Motor neuron (in vitro differentiated cells): ENCODE results near the gene BCL2L11. TPM values are rescaled to one million over a fixed set of nuclear protein-coding genes. Genes with fewer than 3 reads are reported as not detected.

Experiments used
- ATAC-seq, 8 experiments: fragments of 200-7000 bp; cut with Tn5 transposase; replicated peaks in 6 of 8; 2 replicates each; pipeline ENCODE4 v1.8.0; 2021; ENCODE audit warnings: mild to moderate bottlenecking in 8 of 8, moderate library complexity in 8 of 8
- H3K27ac ChIP-seq, 2 donors: fragments of 250-450 bp; sonication (Bioruptor Pico); 2 replicates each; pipeline ENCODE4 v1.9.0; 2021; ENCODE audit warnings: antibody characterized with exemption in 2 of 2, mild to moderate bottlenecking in 2 of 2, moderate library complexity in 1 of 2
- H3K4me1 ChIP-seq, 2 donors: fragments of 250-450 bp; sonication (Bioruptor Pico); replicated peaks in 1 of 2; 2 replicates each; pipeline ENCODE4 v1.6.1; 2021; ENCODE audit warnings: antibody characterized with exemption in 2 of 2, mild to moderate bottlenecking in 2 of 2, moderate library complexity in 1 of 2
- H3K4me3 ChIP-seq, 5 donors: fragments of 250-450 bp; sonication (Bioruptor Pico); 2 replicates each; pipeline ENCODE4 v1.9.0; 2021; ENCODE audit warnings: antibody characterized with exemption in 5 of 5, mild to moderate bottlenecking in 5 of 5, moderate library complexity in 4 of 5
- WGBS, 10 experiments: fragments of 450-650 bp; shearing (Covaris generic); methylation state at CpG; one replicate each; pipeline ENCODE4 v1.0.0; 2022; 5-methylcytosine and 5-hydroxymethylcytosine counted together
- in situ Hi-C, 9 experiments: fragments of 400-800 bp; cut with MboI; loops; one replicate each; pipeline ENCODE4 v1.15.0; 2021; ENCODE audit warnings: low sequenced_read_pairs in 9 of 9, low pct_unique_long_range_greater_than_20kb in 2 of 9; ENCODE audit not compliant: unreplicated experiment in 9 of 9
- total RNA-seq, 8 experiments: library from RNA; unstranded; fragments of 300-600 nt; gene quantifications; 2 replicates each; pipeline versions ENCODE4 v1.2.3 to v1.2.4, GENCODE V29; 2022

BCL2L11 gene
- total RNA-seq, 8 experiments from 2014 or later: 2.4 to 13.1 (median 7.3) TPM

DNA sequence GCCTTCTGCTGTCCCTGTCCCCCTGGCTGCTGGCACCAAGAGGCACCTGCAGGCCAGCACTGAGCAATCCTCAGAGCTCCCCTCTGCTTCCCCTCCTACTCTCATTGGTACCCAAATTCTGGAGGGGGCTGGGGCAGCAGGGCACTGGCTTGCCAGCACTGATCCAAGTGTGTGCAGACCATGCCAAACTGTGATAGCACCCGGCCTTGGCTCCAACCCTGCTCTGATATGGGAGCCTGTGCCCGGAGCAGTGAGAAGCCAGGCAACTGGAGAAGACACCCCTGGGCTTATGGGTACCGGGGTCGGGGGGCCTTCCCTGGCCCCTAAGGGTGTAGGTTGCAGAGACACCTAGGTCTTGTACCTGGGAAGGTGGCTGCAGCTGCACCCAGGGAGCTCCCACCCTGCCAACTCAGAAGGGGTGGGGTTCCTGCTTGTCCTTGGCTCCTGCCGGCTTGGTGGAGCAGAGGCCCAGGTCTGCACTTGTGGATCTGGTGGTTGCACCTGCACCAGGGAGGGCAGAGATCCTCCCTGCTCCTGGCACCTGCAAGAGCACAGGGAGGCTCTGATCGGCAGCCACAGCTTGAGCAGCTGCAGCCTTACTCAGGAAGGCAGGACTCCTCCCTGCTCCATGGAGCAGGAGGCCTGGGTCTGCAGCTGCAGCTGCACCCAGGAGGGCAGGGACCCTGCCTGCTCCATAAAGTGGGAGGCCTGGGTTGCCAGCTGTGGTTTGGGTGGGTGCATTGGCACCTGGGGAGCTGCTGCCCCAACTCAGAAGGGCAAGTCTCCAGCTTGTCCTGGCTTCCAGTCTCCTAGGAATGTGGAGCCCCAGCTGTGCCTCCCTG is 96.3 kb downstream of the BCL2L11 start:
- no peak for ATAC-seq
- no peak overlapping the region for H3K4me3 ChIP-seq
- H3K4me1 ChIP-seq: peaks cover 11 to 12% of the 10 kb centered on the region in 2 donors
- H3K27ac ChIP-seq: no peak overlapping the region
- in situ Hi-C loops: no loop called here
- WGBS, 10 experiments: 17 to 100% (median 87%) methylated on average over 1 to 3 of the region's 6 CpGs; no CpG with 5 or more reads in 6 of the 10 experiments
